Smooth muscle cell (in vitro differentiated cells): Measurements from ENCODE around the gene CCNO. TPM values are rescaled to one million over a fixed set of nuclear protein-coding genes. Genes with fewer than 3 reads are reported as not detected.

Experiments used
- DNase-seq: peaks from one replicate; lab custom pipeline; 2025; ENCODE audit not compliant: unreplicated experiment; lab: John Stamatoyannopoulos, UW
- H2AFZ ChIP-seq: fragments of 200-600 bp; sonication (generic); 2 replicates; pipeline ENCODE4 v1.6.0; 2016; ENCODE audit warnings: antibody characterized with exemption, low read depth, mild to moderate bottlenecking
- H3F3A ChIP-seq: fragments of 200-600 bp; sonication (generic); 2 replicates; pipeline ENCODE4 v1.6.0; 2017; ENCODE audit warnings: antibody characterized with exemption, low read depth
- H3K27ac ChIP-seq: fragments of 200-600 bp; sonication (generic); 2 replicates; pipeline ENCODE4 v1.5.1; 2016; ENCODE audit warnings: low read depth, mild to moderate bottlenecking
- H3K27me3 ChIP-seq: fragments of 200-600 bp; sonication (generic); 2 replicates; pipeline ENCODE4 v1.6.1; 2016; ENCODE audit warnings: low read depth, mild to moderate bottlenecking
- H3K36me3 ChIP-seq: fragments of 200-600 bp; sonication (generic); 2 replicates; pipeline ENCODE4 v1.5.1; 2016; ENCODE audit warnings: low read depth
- H3K4me1 ChIP-seq: fragments of 200-600 bp; sonication (generic); 2 replicates; pipeline ENCODE4 v1.5.1; 2016; ENCODE audit warnings: low read depth
- H3K4me2 ChIP-seq: fragments of 200-600 bp; sonication (generic); 2 replicates; pipeline ENCODE4 v1.6.0; 2016; ENCODE audit warnings: mild to moderate bottlenecking
- H3K4me3 ChIP-seq: fragments of 200-600 bp; sonication (generic); 2 replicates; pipeline ENCODE4 v1.5.1; 2016; ENCODE audit warnings: mild to moderate bottlenecking
- H3K79me2 ChIP-seq: fragments of 200-600 bp; sonication (generic); 2 replicates; pipeline ENCODE4 v1.6.0; 2016; ENCODE audit warnings: low read depth, mild to moderate bottlenecking
- H3K9ac ChIP-seq: fragments of 200-600 bp; sonication (generic); 2 replicates; pipeline ENCODE4 v1.6.0; 2016; ENCODE audit warnings: low read depth
- H3K9me3 ChIP-seq: fragments of 200-600 bp; sonication (generic); replicated peaks from 2 replicates; pipeline ENCODE4 v1.5.1; 2016; ENCODE audit warnings: low read depth
- H4K20me1 ChIP-seq: fragments of 200-600 bp; sonication (generic); 2 replicates; pipeline ENCODE4 v1.6.0; 2016; ENCODE audit warnings: low read depth
- WGBS: methylation state at CpG from one replicate; pipeline ENCODE4 v1.1.7; 2016; ENCODE audit warnings: low lambda C conversion rate; 5-methylcytosine and 5-hydroxymethylcytosine counted together
- polyA plus RNA-seq: library from polyadenylated mRNA; unstranded; fragments of >200 nt; fragmentation: Nextera tagmentation; extraction: Ambion mirVana; gene quantifications from 2 replicates; pipeline ENCODE4 v1.2.1, GENCODE V29; 2016
- total RNA-seq: library from RNA; depleted of rRNA; stranded (reverse); fragments of >200 nt; gene quantifications from 2 replicates; pipeline ENCODE4 v1.2.3, GENCODE V29; 2014
- TF ChIP-seq, protein P1 (sequence below): fragments of 200-600 bp; sonication (generic); IDR thresholded peaks from 2 replicates; pipeline ENCODE4 v1.5.1; 2017; ENCODE audit warnings: borderline replicate concordance, mild to moderate bottlenecking, antibody characterized with exemption; ENCODE audit not compliant: insufficient read depth, poor library complexity, severe bottlenecking

Gene CCNO, protein sequence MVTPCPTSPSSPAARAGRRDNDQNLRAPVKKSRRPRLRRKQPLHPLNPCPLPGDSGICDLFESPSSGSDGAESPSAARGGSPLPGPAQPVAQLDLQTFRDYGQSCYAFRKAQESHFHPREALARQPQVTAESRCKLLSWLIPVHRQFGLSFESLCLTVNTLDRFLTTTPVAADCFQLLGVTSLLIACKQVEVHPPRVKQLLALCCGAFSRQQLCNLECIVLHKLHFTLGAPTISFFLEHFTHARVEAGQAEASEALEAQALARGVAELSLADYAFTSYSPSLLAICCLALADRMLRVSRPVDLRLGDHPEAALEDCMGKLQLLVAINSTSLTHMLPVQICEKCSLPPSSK
- total RNA-seq = 1.7 TPM in 1 of 2 replicates, not detected in the other
- 0.26 TPM in 1 of 2 replicates, not detected in the other for polyA plus RNA-seq

DNA sequence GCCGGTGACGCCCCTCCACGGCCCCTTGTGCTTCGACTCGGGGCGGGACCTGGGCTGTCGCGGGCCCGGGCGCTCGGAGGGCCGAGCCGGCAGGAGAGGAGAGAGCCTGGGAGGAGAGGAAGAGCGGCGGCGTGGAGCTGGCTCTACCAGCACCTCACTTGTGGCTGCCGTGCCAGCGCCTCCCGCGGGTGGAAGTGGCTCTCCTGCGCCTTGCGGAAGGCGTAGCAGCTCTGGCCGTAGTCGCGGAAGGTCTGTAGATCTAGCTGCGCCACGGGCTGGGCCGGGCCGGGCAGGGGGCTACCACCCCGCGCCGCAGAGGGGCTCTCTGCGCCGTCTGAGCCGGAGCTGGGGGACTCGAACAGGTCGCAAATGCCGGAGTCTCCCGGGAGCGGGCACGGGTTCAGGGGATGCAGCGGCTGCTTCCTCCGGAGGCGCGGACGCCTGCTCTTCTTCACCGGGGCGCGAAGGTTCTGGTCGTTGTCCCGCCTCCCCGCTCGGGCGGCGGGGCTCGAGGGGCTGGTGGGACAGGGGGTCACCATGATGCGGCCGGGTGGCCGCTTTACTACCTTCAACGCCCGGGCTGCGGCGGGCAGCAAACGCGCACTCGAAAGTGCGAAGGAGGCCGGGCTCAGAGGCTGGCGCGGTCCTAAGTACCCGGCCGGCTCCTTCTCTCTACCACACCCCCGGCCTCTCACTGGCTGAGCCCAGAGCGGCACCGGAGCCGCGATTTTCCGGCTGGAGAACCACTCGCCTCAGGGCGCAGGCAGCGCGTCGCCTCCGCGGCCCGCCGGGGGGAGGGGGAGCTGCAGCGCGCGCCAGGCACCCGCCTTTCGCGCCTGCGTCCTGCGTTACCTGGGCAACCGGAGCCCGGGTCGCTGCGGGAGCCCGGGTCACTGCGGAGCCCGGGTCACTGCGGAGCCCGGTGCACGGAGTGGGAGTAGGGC lies at the start of gene CCNO:
Gene CCNO, minus strand, starts transcription at position 624 of the 944 bp plus-strand sequence. Its CDS starts 85 bp downstream, at position 539.
- Histone ChIP-seq H3F3A (no peaks in the 10 kb centered on the region), H3K79me2 (no peaks in the 10 kb centered on the region), H3K4me3 (peak within 1 kb of the TSS; percentile 65), H3K27me3 (peaks cover 98% of the 10 kb centered on the region), H2AFZ (peak within 1 kb of the TSS; percentile 80), H3K9me3 (no peaks in the 10 kb centered on the region), H3K9ac (no peak within 1 kb of the TSS), H3K4me2 (peak within 1 kb of the TSS; percentile 99), H3K27ac (no peak within 1 kb of the TSS), H3K4me1 (peaks cover 21% of the 10 kb centered on the region), H4K20me1 (no peaks in the 10 kb centered on the region), H3K36me3 (no peaks in the 10 kb centered on the region)
- TF ChIP-seq, protein P1, sequence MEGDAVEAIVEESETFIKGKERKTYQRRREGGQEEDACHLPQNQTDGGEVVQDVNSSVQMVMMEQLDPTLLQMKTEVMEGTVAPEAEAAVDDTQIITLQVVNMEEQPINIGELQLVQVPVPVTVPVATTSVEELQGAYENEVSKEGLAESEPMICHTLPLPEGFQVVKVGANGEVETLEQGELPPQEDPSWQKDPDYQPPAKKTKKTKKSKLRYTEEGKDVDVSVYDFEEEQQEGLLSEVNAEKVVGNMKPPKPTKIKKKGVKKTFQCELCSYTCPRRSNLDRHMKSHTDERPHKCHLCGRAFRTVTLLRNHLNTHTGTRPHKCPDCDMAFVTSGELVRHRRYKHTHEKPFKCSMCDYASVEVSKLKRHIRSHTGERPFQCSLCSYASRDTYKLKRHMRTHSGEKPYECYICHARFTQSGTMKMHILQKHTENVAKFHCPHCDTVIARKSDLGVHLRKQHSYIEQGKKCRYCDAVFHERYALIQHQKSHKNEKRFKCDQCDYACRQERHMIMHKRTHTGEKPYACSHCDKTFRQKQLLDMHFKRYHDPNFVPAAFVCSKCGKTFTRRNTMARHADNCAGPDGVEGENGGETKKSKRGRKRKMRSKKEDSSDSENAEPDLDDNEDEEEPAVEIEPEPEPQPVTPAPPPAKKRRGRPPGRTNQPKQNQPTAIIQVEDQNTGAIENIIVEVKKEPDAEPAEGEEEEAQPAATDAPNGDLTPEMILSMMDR = no peak
- DNase-seq = peak; percentile 19
- 1% methylated on average over 89 of the region's 106 CpGs for WGBS

DNA sequence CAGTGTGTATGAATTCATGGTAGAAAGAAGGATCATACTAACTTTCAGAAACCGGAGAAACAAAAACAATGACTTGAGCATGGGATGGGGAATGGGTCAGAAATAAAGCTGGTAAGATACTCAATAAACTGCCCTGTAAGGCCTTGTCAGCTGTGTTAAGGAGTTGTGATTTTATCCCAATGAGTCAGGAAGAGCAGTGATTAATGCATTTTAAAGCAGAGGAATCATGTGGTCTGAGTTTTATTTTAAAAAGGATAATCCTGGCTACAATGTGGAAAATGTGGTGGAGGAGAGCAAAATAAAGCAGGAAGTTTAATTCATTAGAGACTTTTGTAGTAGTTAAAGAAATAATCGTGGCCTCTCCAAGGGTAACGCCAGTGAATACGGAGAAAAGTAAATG lies 45.4 kb upstream of the CCNO start:
- Histone ChIP-seq H3K36me3 (peaks cover 38% of the 10 kb centered on the region), H3K4me2 (peak overlapping the region; percentile 25), H3K27me3 (no peaks in the 10 kb centered on the region), H3K9ac (no peak overlapping the region), H3K79me2 (no peaks in the 10 kb centered on the region), H3K4me1 (no peaks in the 10 kb centered on the region), H2AFZ (no peak overlapping the region), H3F3A (no peaks in the 10 kb centered on the region), H4K20me1 (peaks cover 13% of the 10 kb centered on the region), H3K27ac (peak overlapping the region; percentile 45), H3K4me3 (no peak overlapping the region), H3K9me3 (no peaks in the 10 kb centered on the region)
- WGBS = 72% methylated on average over 4 of the region's 4 CpGs
- DNase-seq = no peak
- TF ChIP-seq, protein P1 = no peak

DNA sequence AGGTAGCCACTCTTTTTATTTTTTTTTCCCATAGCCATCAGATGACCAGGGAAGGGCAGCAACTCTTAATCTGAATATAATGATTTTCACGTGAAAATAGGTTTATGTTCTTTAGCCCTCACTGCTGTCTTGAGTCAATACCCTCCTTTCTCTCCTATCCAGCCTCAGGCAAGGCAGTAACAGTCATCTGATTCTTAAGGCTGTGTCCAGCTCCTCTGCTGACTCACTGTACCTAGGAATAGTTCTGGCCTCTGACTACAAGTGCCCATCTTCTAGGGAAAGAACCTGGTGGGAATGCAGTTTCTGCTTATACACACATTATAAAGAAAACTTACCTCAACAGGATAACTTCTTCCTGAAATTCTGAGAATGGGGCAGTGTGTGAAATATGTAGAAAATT lies 43.4 kb upstream of the CCNO start:
- H4K20me1 ChIP-seq = peaks cover 13% of the 10 kb centered on the region
- no peak overlapping the region for H2AFZ ChIP-seq
- TF ChIP-seq, protein P1 = no peak
- H3K4me2 ChIP-seq = no peak overlapping the region
- H3F3A ChIP-seq = no peaks in the 10 kb centered on the region
- no peak overlapping the region for H3K27ac ChIP-seq
- H3K4me3 ChIP-seq = no peak overlapping the region
- no peaks in the 10 kb centered on the region for H3K9me3 ChIP-seq
- H3K36me3 ChIP-seq = peaks cover 37% of the 10 kb centered on the region
- H3K4me1 ChIP-seq = no peaks in the 10 kb centered on the region
- WGBS = 78% methylated on average over 1 of the region's 1 CpG
- H3K79me2 ChIP-seq = no peaks in the 10 kb centered on the region
- no peak overlapping the region for H3K9ac ChIP-seq
- H3K27me3 ChIP-seq = no peaks in the 10 kb centered on the region
- DNase-seq = no peak
